ENCODE measurements around the gene NR5A1. TPM values are rescaled to one million over a fixed set of nuclear protein-coding genes. Genes with fewer than 3 reads are reported as not detected.

Gene NR5A1
- total and polyA plus RNA-seq, 2 experiments from 2014 or later: 0.21 TPM; not detected in 1

- TF ChIP-seq EZH2 (IDR thresholded peaks at IDR 0.05; ENCODE audit: low read depth, unreplicated experiment) (no peak), JUNB (IDR thresholded peaks at IDR 0.05; ENCODE audit: unreplicated experiment) (no peak), CREB1 (CRISPR knock-in tag; IDR thresholded peaks at IDR 0.05; ENCODE audit: low read depth) (no peak), ZNF331 (CRISPR knock-in tag; IDR thresholded peaks at IDR 0.05; ENCODE audit: low read depth) (no peak), ETS1 (IDR thresholded peaks at IDR 0.05) (no peak), STAT1 (IDR thresholded peaks at IDR 0.05; ENCODE audit: unreplicated experiment) (no peak), NANOG (IDR thresholded peaks at IDR 0.05; ENCODE audit: borderline replicate concordance) (no peak), EZH2phosphoT487 (IDR thresholded peaks at IDR 0.05; ENCODE audit: unreplicated experiment) (no peak)
Measured at GRCh38 chr9:124473310-124473709, 33.9 kb downstream of the NR5A1 start (continued).

GRCh38 chr9:124472770-124473169, 34.4 kb downstream of the NR5A1 start:
- Mint-ChIP-seq H3K9me3 (no peaks in the 10 kb centered on the region), H3K36me3 (ENCODE audit: low read depth) (no peaks in the 10 kb centered on the region), H3K4me3 (no peak overlapping the region), H3K4me1 (no peaks in the 10 kb centered on the region; the same call in 1 of the 3 replicates), H3K27ac (no peak overlapping the region), H3K27me3 (ENCODE audit: insufficient read depth, low read depth, poor library complexity) (peaks cover 15% of the 10 kb centered on the region)
- no peak for TF ChIP-seq CREB1 (CRISPR knock-in tag; IDR thresholded peaks at IDR 0.05; ENCODE audit: low read depth)
- TF ChIP-seq STAT1 (IDR thresholded peaks at IDR 0.05; ENCODE audit: unreplicated experiment): no peak
- TF ChIP-seq ZNF331 (CRISPR knock-in tag; IDR thresholded peaks at IDR 0.05; ENCODE audit: low read depth): no peak
- TF ChIP-seq CTCF (conservative IDR thresholded peaks at IDR 0.05; ENCODE audit: low read depth in 2 of 2): no peak
- H3K9me2 ChIP-seq (ENCODE audit: insufficient read depth): no peaks in the 10 kb centered on the region
- H2AFZ ChIP-seq: no peak overlapping the region
- no peaks in the 10 kb centered on the region for H3K36me3 ChIP-seq (ENCODE audit: insufficient read depth)
- H3K4me1 ChIP-seq (ENCODE audit: insufficient read depth): no peaks in the 10 kb centered on the region; the same call in 1 of the 2 replicates
- no peak overlapping the region for H3K4me3 ChIP-seq
- DNase-seq (ENCODE audit: low spot score) (no peak), ATAC-seq (no peak)
- no peaks in the 10 kb centered on the region for H3F3A ChIP-seq (replicated peaks; ENCODE audit: low read depth)
- no peak overlapping the region for H3K4me2 ChIP-seq
- no peaks in the 10 kb centered on the region for H4K20me1 ChIP-seq (replicated peaks; ENCODE audit: insufficient read depth)
- H3K27ac ChIP-seq (ENCODE audit: low read depth): no peak overlapping the region
- peaks cover 18% of the 10 kb centered on the region for H3K27me3 ChIP-seq (ENCODE audit: insufficient read depth)
- H3K79me2 ChIP-seq (replicated peaks; ENCODE audit: insufficient read depth): no peaks in the 10 kb centered on the region

GRCh38 chr9:124471761-124472160, 35.4 kb downstream of the NR5A1 start:
- Histone ChIP-seq H3K4me3 (no peak overlapping the region), H3F3A (replicated peaks; ENCODE audit: low read depth) (no peaks in the 10 kb centered on the region), H3K4me2 (no peak overlapping the region), H3K79me2 (replicated peaks; ENCODE audit: insufficient read depth) (no peaks in the 10 kb centered on the region), H3K4me1 (ENCODE audit: insufficient read depth) (no peaks in the 10 kb centered on the region; the same call in 1 of the 2 replicates), H2AFZ (no peak overlapping the region), H3K9me2 (ENCODE audit: insufficient read depth) (no peaks in the 10 kb centered on the region), H3K36me3 (ENCODE audit: insufficient read depth) (no peaks in the 10 kb centered on the region), H4K20me1 (replicated peaks; ENCODE audit: insufficient read depth) (no peaks in the 10 kb centered on the region), H3K27me3 (ENCODE audit: insufficient read depth) (peaks cover 10% of the 10 kb centered on the region; the same call in 1 of the 2 replicates), H3K27ac (ENCODE audit: low read depth) (no peak overlapping the region)
- ATAC-seq (no peak), DNase-seq (ENCODE audit: low spot score) (no peak)
- Mint-ChIP-seq H3K27ac (no peak overlapping the region), H3K4me1 (no peaks in the 10 kb centered on the region; the same call in 1 of the 3 replicates), H3K36me3 (ENCODE audit: low read depth) (no peaks in the 10 kb centered on the region), H3K9me3 (no peaks in the 10 kb centered on the region), H3K27me3 (ENCODE audit: insufficient read depth, low read depth, poor library complexity) (peaks cover 10% of the 10 kb centered on the region), H3K4me3 (no peak overlapping the region)
- TF ChIP-seq REST (IDR thresholded peaks at IDR 0.05; ENCODE audit: unreplicated experiment) (no peak), ETS1 (IDR thresholded peaks at IDR 0.05) (no peak), JUNB (IDR thresholded peaks at IDR 0.05; ENCODE audit: unreplicated experiment) (no peak)

Measured in GM23338 (cell line).